HCT116 (cell line): ENCODE results near the gene CFAP57. TPM values are rescaled to one million over a fixed set of nuclear protein-coding genes. Genes with fewer than 3 reads are reported as not detected.

Source experiments
- ATAC-seq: fragments of 200-7000 bp; cut with Tn5 transposase; 2 replicates; pipeline ENCODE4 v1.9.1; 2020; ENCODE audit warnings: mild to moderate bottlenecking, moderate library complexity
- BruUV-seq: library from RNA; stranded (reverse); fragments of 400-500 nt; replicated peaks from 2 replicates; lab custom pipeline; 2021; lab: Mats Ljungman, UMichigan
- CTCF ChIA-PET: fragments of 300-600 bp; sonication (Branson Sonifier 250); formaldehyde crosslinking; loops from one replicate; lab custom pipeline; 2021; ENCODE audit warnings: antibody characterized with exemption; lab: Charles Lee
- POLR2A ChIA-PET: fragments of 300-600, 350-600 bp; sonication (Branson Sonifier 250); formaldehyde crosslinking; loops from one replicate; lab custom pipeline; 2021; ENCODE audit warnings: antibody characterized with exemption; lab: Charles Lee
- RAD21 ChIA-PET, 2 experiments: fragments of 300-600 bp; sonication (Branson Sonifier 250); formaldehyde crosslinking; loops; one replicate each; lab custom pipeline; 2023; ENCODE audit warnings: low total read pairs in 2 of 2; ENCODE audit not compliant: uncharacterized antibody in 2 of 2, unreplicated experiment in 2 of 2, low non-redundant PET in 1 of 2; lab: Charles Lee
- DNase-seq: peaks from one replicate; pipeline ENCODE4 v3.0.0-alpha.2; 2010; ENCODE audit warnings: low read depth, low spot score
- H2AFZ ChIP-seq: fragments of 200-600 bp; shearing (Covaris generic), sonication (generic); 2 replicates; pipeline ENCODE4 v1.6.1; 2017; ENCODE audit warnings: low read depth, mixed run types, mixed read lengths, antibody characterized with exemption, low read length; ENCODE audit not compliant: poor library complexity, severe bottlenecking
- H3K27ac ChIP-seq: 2 replicates; pipeline ENCODE4 v1.5.1; 2012; ENCODE audit warnings: low read depth, low read length
- H3K27me3 ChIP-seq: fragments of 200-600 bp; sonication (generic); 2 replicates; pipeline ENCODE4 v1.6.1; 2016; ENCODE audit warnings: mixed run types, low read length, mixed read lengths; ENCODE audit not compliant: insufficient read depth
- H3K36me3 ChIP-seq, 2 experiments: fragments of 200-500 bp in 1 of 2; fragments of 200-600 bp in 1 of 2; sonication (Bioruptor generic) in 1 of 2; sonication (generic) in 1 of 2; 2 replicates each; pipeline versions ENCODE4 v1.5.1 to v1.6.1; 2014 to 2016; ENCODE audit warnings: low read length in 2 of 2, inconsistent platforms in 1 of 2, mixed read lengths in 1 of 2, mixed run types in 1 of 2; ENCODE audit not compliant: insufficient read depth in 2 of 2, control insufficient read depth in 1 of 2
- H3K4me1 ChIP-seq, 2 experiments: fragments of 200-600 bp in 1 of 2; sonication (generic) in 1 of 2; 2 replicates each; pipeline versions ENCODE4 v1.5.1 to v1.6.1; 2012 to 2017; ENCODE audit warnings: low read length in 2 of 2, inconsistent platforms in 1 of 2, mild to moderate bottlenecking in 1 of 2, mixed read lengths in 1 of 2, mixed run types in 1 of 2, moderate library complexity in 1 of 2; ENCODE audit not compliant: insufficient read depth in 2 of 2, control insufficient read depth in 1 of 2
- H3K4me2 ChIP-seq: fragments of 200-600 bp; sonication (generic); 2 replicates; pipeline ENCODE4 v1.6.1; 2017; ENCODE audit warnings: mixed run types, low read length, mixed read lengths
- H3K4me3 ChIP-seq, 2 experiments: fragments of 200-600 bp in 1 of 2; sonication (generic) in 1 of 2; replicated peaks in 1 of 2; 2 replicates each; pipeline ENCODE4 v1.5.1; 2011 to 2016; ENCODE audit warnings: low read length in 2 of 2, control low read depth in 1 of 2, low read depth in 1 of 2, mild to moderate bottlenecking in 1 of 2, mixed read lengths in 1 of 2, mixed run types in 1 of 2
- H3K79me2 ChIP-seq: fragments of 200-600 bp; sonication (generic); 2 replicates; pipeline ENCODE4 v1.6.1; 2017; ENCODE audit warnings: mild to moderate bottlenecking, mixed run types, low read length, moderate library complexity, mixed read lengths; ENCODE audit not compliant: insufficient read depth
- H3K9ac ChIP-seq: fragments of 200-600 bp; sonication (generic); 2 replicates; pipeline ENCODE4 v1.6.1; 2016; ENCODE audit warnings: low read length, mixed read lengths
- H3K9me2 ChIP-seq: fragments of 200-600 bp; sonication (generic), shearing (Covaris generic); 2 replicates; pipeline ENCODE4 v1.6.1; 2017; ENCODE audit warnings: mixed run types, mild to moderate bottlenecking, moderate library complexity; ENCODE audit not compliant: insufficient read depth
- H3K9me3 ChIP-seq, 2 experiments: fragments of 200-500 bp in 1 of 2; fragments of 200-600 bp in 1 of 2; sonication (Bioruptor generic) in 1 of 2; sonication (generic) in 1 of 2; 2 replicates each; pipeline ENCODE4 v1.6.1; 2014 to 2017; ENCODE audit warnings: low read length in 2 of 2, mixed read lengths in 2 of 2, inconsistent platforms in 1 of 2, low read depth in 1 of 2, mild to moderate bottlenecking in 1 of 2, mixed run types in 1 of 2, moderate library complexity in 1 of 2; ENCODE audit not compliant: control insufficient read depth in 1 of 2, insufficient read depth in 1 of 2
- H4K20me1 ChIP-seq: fragments of 200-600 bp; sonication (generic), shearing (Covaris generic); 2 replicates; pipeline ENCODE4 v1.6.1; 2017; ENCODE audit warnings: mixed run types, mild to moderate bottlenecking, moderate library complexity; ENCODE audit not compliant: insufficient read depth
- CEBPB ChIP-seq: IDR thresholded peaks from 2 replicates; pipeline ENCODE4 v1.6.1; 2012; ENCODE audit warnings: low read depth
- EGR1 ChIP-seq: IDR thresholded peaks from 2 replicates; pipeline ENCODE4 v1.6.1; 2012; ENCODE audit warnings: low read depth
- ELF1 ChIP-seq: IDR thresholded peaks from 2 replicates; pipeline ENCODE4 v1.6.1; 2012; ENCODE audit warnings: low read depth, borderline replicate concordance
- EZH2phosphoT487 ChIP-seq: fragments of 200-600 bp; IDR thresholded peaks from 2 replicates; pipeline ENCODE4 v1.6.1; 2018; ENCODE audit warnings: antibody characterized with exemption, borderline replicate concordance
- POLR2A ChIP-seq: IDR thresholded peaks from 2 replicates; pipeline ENCODE4 v1.7.0; 2011; ENCODE audit warnings: borderline replicate concordance; ENCODE audit not compliant: insufficient read depth, insufficient read length; ENCODE audit errors: extremely low read depth
- SRF ChIP-seq: IDR thresholded peaks from 2 replicates; pipeline ENCODE4 v1.6.1; 2012; ENCODE audit warnings: low read depth
- TCF7L2 ChIP-seq: IDR thresholded peaks from 2 replicates; pipeline ENCODE4 v1.7.0; 2011; ENCODE audit warnings: borderline replicate concordance, inconsistent platforms; ENCODE audit not compliant: insufficient read depth, insufficient read length; ENCODE audit errors: extremely low read depth
- YY1 ChIP-seq: IDR thresholded peaks from 2 replicates; pipeline ENCODE4 v1.6.1; 2011; ENCODE audit warnings: low read length, low read depth, moderate library complexity, mild to moderate bottlenecking; ENCODE audit not compliant: insufficient replicate concordance; ENCODE audit errors: extremely low read depth
- ZBTB33 ChIP-seq: IDR thresholded peaks from 2 replicates; pipeline ENCODE4 v1.6.1; 2011; ENCODE audit warnings: mild to moderate bottlenecking, low read length, moderate library complexity; ENCODE audit not compliant: insufficient replicate concordance; ENCODE audit errors: extremely low read depth
- ZFX ChIP-seq: fragments of 450-650 bp; IDR thresholded peaks from 2 replicates; pipeline ENCODE4 v1.6.1; 2017
- ZNF274 ChIP-seq: fragments of 200-500 bp; sonication (Bioruptor generic); IDR thresholded peaks from 2 replicates; pipeline ENCODE4 v1.6.1; 2014; ENCODE audit warnings: mild to moderate bottlenecking, low read depth, low read length, inconsistent platforms
- intact Hi-C: fragments of 100-400 bp; cut with micrococcal nuclease; formaldehyde crosslinking; loops from 2 replicates; pipeline ENCODE4 v1.10.0; 2022
- total RNA-seq: library from RNA; stranded (reverse); gene quantifications from one replicate; pipeline ENCODE4 v1.2.1, GENCODE V29; 2021; ENCODE audit not compliant: unreplicated experiment

The CFAP57 gene
- total RNA-seq, 1 experiment from 2014 or later: 0.49 TPM

- ATAC-seq: no peak
- Histone ChIP-seq H3K4me3 (no peak overlapping the region), H3K4me2 (no peak overlapping the region), H3K9me2 (no peaks in the 10 kb centered on the region), H3K27ac (no peak overlapping the region), H3K4me1 (peaks cover 0 to 10% of the 10 kb centered on the region in 2 experiments; a peak in 2 of 4 replicates), H3K9me3 (0 out of 4 replicates have a peak, but pooled peaks cover 0 to 5% of the 10 kb centered on the region in 2 experiments), H3K27me3 (no peaks in the 10 kb centered on the region), H2AFZ (no peak overlapping the region), H3K9ac (no peak overlapping the region), H3K36me3 (no peaks in the 10 kb centered on the region), H4K20me1 (no peaks in the 10 kb centered on the region), H3K79me2 (no peaks in the 10 kb centered on the region)
- no peak for DNase-seq
- ChIA-PET RAD21 (no interaction called here), CTCF (interaction anchor here (0.6 kb wide), 1 partner anchor 11 kb away, joined by 4 read pairs; no protein-coding TSS in a partner anchor), POLR2A (no interaction called here)
- no TSS peak for BruUV-seq
- TF ChIP-seq SRF (no peak), YY1 (no peak), TCF7L2 (no peak), ZNF274 (no peak), ELF1 (no peak), POLR2A (no peak), ZFX (no peak), EZH2phosphoT487 (no peak), CEBPB (no peak), EGR1 (no peak), ZBTB33 (no peak)
- intact Hi-C loops: no loop called here
Measured at GRCh38 chr1:43243299-43243698, 71.2 kb downstream of the CFAP57 start.
